Cardiac fibroblast (primary cell): ENCODE results near the gene RELCH.

Source experiments
- DNase-seq, 2 donors: peaks; one replicate each; pipeline versions ENCODE4 v3.0.0 to v3.0.0-alpha.2; 2010; ENCODE audit warnings: low read depth in 2 of 2
- H3K4me3 ChIP-seq, 2 donors: replicated peaks in 1 of 2; 1 replicate in 1 of 2; 2 replicates in 1 of 2; pipeline ENCODE4 v1.5.1; 2011; ENCODE audit warnings: low read depth in 2 of 2, low read length in 2 of 2, mild to moderate bottlenecking in 2 of 2, moderate library complexity in 1 of 2
- TF ChIP-seq, protein P1 (sequence below): IDR thresholded peaks from one replicate; pipeline ENCODE4 v1.5.1; 2011; ENCODE audit warnings: low read depth, mild to moderate bottlenecking, low read length, inconsistent platforms

RELCH gene, protein sequence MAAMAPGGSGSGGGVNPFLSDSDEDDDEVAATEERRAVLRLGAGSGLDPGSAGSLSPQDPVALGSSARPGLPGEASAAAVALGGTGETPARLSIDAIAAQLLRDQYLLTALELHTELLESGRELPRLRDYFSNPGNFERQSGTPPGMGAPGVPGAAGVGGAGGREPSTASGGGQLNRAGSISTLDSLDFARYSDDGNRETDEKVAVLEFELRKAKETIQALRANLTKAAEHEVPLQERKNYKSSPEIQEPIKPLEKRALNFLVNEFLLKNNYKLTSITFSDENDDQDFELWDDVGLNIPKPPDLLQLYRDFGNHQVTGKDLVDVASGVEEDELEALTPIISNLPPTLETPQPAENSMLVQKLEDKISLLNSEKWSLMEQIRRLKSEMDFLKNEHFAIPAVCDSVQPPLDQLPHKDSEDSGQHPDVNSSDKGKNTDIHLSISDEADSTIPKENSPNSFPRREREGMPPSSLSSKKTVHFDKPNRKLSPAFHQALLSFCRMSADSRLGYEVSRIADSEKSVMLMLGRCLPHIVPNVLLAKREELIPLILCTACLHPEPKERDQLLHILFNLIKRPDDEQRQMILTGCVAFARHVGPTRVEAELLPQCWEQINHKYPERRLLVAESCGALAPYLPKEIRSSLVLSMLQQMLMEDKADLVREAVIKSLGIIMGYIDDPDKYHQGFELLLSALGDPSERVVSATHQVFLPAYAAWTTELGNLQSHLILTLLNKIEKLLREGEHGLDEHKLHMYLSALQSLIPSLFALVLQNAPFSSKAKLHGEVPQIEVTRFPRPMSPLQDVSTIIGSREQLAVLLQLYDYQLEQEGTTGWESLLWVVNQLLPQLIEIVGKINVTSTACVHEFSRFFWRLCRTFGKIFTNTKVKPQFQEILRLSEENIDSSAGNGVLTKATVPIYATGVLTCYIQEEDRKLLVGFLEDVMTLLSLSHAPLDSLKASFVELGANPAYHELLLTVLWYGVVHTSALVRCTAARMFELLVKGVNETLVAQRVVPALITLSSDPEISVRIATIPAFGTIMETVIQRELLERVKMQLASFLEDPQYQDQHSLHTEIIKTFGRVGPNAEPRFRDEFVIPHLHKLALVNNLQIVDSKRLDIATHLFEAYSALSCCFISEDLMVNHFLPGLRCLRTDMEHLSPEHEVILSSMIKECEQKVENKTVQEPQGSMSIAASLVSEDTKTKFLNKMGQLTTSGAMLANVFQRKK

DNA sequence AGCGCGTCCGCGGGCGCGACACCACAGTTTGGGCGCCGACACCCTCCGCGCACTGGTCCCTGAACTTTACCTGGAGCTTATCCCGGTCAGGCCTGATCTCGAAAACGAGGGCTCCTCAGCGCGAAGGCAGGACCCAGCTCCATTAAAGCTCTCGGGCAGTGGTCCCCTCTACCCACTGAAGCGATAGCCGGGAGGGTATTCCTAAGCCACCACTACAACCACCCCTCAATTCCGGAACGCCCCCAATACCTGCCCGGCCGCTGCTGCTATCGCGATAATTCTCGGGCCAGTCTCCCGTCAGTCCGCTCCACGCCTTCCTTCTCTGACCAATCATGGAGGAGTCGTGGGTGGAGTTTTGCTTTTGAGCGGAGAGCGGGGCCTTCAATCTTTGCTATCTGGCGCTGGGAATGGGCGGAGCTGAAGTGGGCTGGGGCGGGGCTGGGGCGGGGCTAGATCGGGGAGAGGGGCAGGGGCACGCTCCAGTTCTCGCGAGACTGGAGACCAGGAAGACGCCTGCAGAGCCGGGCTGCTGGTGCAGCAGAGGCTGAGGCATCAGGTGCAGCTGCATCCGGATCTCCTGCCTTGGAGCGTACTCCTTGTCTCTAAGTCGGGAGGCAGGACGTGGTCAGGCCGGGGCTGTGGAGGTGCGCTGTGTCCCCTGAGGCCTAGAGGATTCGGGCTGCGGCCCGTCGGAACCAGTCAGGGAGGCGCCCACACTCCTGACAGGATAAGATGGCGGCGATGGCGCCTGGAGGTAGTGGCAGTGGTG is at the start of gene RELCH, which contains the start of gene PIGN:
RELCH (plus strand) TSS at position 482 of the 769 bp plus-strand sequence; CDS start at position 733, 251 bp downstream.
PIGN (minus strand) TSS at position 283 of the 769 bp plus-strand sequence. CDS start 25,703 bp downstream, outside the sequence.
- peak within 1 kb of the TSS; percentile 97 to 99 for H3K4me3 ChIP-seq
- TF ChIP-seq, protein P1, sequence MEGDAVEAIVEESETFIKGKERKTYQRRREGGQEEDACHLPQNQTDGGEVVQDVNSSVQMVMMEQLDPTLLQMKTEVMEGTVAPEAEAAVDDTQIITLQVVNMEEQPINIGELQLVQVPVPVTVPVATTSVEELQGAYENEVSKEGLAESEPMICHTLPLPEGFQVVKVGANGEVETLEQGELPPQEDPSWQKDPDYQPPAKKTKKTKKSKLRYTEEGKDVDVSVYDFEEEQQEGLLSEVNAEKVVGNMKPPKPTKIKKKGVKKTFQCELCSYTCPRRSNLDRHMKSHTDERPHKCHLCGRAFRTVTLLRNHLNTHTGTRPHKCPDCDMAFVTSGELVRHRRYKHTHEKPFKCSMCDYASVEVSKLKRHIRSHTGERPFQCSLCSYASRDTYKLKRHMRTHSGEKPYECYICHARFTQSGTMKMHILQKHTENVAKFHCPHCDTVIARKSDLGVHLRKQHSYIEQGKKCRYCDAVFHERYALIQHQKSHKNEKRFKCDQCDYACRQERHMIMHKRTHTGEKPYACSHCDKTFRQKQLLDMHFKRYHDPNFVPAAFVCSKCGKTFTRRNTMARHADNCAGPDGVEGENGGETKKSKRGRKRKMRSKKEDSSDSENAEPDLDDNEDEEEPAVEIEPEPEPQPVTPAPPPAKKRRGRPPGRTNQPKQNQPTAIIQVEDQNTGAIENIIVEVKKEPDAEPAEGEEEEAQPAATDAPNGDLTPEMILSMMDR = no peak
- peak; percentile 99 for DNase-seq

DNA sequence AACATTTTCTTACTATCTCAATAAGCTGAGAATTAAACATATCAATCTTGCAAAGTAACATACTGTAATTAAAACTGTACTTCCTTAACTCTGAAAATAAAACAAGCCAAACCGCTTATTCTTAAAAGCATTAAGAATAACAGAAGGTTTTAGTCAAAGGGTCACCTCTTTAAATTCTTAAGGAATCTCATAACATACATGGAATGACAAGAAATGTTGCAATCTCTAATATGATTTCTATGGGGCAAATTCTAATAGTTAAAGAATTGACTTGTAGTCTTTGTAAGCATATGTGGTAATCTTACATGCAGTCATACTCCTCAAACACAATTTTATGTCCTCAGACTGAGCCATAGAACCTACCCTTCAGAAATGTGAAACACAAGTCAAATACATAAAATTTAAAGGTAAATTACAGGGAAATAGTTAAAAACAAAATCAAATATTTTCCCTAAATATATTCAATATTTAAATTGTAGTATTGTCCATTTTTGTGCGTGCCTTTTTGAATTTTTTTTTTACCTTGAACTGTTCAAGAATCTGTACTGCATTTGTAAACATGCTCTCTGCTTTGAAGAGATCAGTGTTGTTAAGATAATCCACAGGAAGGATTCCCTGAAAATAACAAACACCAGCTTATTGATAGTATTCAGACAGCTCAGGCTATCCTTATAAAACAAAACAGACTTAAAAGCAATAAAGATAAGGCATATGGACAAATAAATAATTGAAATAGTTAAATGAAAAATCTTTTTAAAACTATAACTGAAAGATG is 48.4 kb upstream of the RELCH start:
- H3K4me3 ChIP-seq = no peak overlapping the region
- no peak for DNase-seq
- TF ChIP-seq, protein P1 = no peak

DNA sequence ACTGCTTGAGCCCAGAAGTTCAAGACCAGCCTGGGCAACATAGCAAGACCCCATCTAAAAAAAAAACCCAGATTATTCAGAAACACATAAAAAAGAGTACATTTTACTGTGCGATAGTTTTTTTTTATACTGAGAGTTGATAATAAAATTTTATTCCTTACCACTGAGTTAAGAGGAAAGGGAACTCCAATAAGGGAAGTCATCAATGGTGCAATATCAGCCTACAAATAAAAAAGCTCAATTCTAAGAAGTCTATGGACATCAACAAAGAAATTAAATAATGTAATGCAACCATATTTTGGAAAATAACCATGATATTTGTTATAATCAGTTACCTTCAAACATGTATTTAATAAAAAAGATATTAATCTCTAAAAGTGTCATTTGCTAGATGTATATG is 46.8 kb upstream of the RELCH start:
- H3K4me3 ChIP-seq = no peak overlapping the region
- TF ChIP-seq, protein P1 = no peak
- no peak for DNase-seq

DNA sequence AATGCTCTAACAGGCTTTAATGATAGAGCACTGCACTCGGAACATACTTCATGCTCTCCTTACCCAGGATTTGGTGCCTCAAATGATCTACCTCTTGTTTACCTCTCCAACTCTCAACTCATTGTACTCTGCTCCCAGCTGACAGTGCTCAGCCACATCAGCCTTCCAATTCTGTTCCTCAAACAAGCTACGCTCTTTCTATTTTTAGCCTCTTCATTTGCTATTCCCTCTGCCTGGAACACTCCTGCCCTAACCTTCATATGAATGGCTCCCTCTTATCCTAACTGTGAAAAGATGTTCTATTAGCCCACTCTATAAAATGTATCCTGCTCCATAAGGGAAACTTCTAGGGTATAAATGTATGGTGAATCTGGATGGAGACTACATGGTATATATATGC is 42.7 kb upstream of the RELCH start:
- H3K4me3 ChIP-seq = no peak overlapping the region
- TF ChIP-seq, protein P1 = no peak
- DNase-seq = no peak

DNA sequence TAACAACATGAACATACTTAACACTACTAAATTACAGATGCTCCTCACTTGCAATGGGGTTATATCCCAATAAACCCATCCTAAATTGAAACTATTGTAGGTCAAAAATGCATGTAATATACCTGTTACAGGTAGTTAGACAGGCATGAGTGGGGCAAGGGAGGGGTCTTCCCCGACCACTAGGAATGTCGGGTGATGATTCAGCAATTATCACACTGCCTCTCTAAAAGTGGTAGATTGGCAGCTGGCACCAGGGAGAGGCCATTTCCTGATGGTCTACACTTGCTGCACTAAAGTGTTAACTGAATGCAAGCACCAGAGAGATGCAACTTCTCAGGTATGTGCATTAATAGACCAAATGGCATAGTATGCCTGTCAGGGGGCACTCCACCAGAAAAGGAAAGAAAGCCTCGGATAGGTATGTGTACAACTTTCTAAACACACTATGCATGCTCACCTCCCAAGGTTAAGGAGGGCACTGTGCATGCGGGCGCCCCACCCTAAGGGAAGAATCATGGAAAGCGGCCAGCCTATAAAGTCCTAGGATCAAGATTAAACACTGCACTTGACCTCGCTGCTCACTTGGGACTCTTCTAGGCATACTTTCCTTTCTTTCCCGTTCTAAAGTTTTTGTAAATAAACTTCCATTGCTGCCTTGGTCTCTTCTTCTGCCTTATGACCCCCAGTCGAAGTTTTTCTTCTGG is 35.8 kb upstream of the RELCH start:
- H3K4me3 ChIP-seq = no peak overlapping the region
- no peak for DNase-seq
- TF ChIP-seq, protein P1 = no peak
